GM12865 (cell line): ENCODE results near the gene OR4E1.
"Not testable (repeated sequence)": the region's sequence is repeated elsewhere in the genome, so short reads cannot be mapped to it uniquely, and the experiment has no call there.

Experiments
- DNase-seq: peaks from one replicate; pipeline ENCODE4 v3.0.0; 2010; ENCODE audit warnings: low read depth
- H3K4me3 ChIP-seq: 2 replicates; pipeline ENCODE4 v1.5.1; 2011; ENCODE audit warnings: mild to moderate bottlenecking, low read depth, low read length, control low read depth
- CTCF ChIP-seq: IDR thresholded peaks from 2 replicates; pipeline ENCODE4 v1.5.1; 2011; ENCODE audit warnings: low read length, control low read depth, low read depth, inconsistent platforms; ENCODE audit not compliant: insufficient read depth; ENCODE audit errors: missing control alignments

Gene OR4E1

GRCh38 chr14:21653331-21653885, 20.2 kb downstream of the OR4E1 start, which contains the start of gene OR4E2:
Gene OR4E2, plus strand, starts transcription at chr14:21653835. Its CDS starts 11,248 bp downstream, at chr14:21665083.
- H3K4me3 ChIP-seq = no peak within 1 kb of the TSS
- DNase-seq = no peak
- TF ChIP-seq CTCF = no peak

GRCh38 chr14:21652209-21652808, 21.3 kb downstream of the OR4E1 start:
- H3K4me3 ChIP-seq = no peak overlapping the region
- no peak for TF ChIP-seq CTCF
- DNase-seq = no peak

- DNase-seq = no peak
- no peak for TF ChIP-seq CTCF
- no peak overlapping the region for H3K4me3 ChIP-seq
These were observed 26.2 kb downstream of the OR4E1 start for GRCh38 chr14:21647380-21647779.

- no peak for TF ChIP-seq CTCF
- DNase-seq = no peak
- no peak overlapping the region for H3K4me3 ChIP-seq
These were observed 30.2 kb downstream of the OR4E1 start for GRCh38 chr14:21643407-21643806.

- H3K4me3 ChIP-seq = no peak overlapping the region
- no peak for TF ChIP-seq CTCF
- no peak for DNase-seq
These were observed 30.9 kb downstream of the OR4E1 start for GRCh38 chr14:21642683-21643082.

GRCh38 chr14:21634840-21635239, 38.8 kb downstream of the OR4E1 start, which contains the start of gene OR10G2:
Gene OR10G2, minus strand, starts transcription at chr14:21634940. Its CDS starts 98 bp downstream, at chr14:21634842.
- DNase-seq = no peak
- H3K4me3 ChIP-seq = no peak within 1 kb of the TSS
- no peak for TF ChIP-seq CTCF

GRCh38 chr14:21631084-21631483, 42.5 kb downstream of the OR4E1 start:
- H3K4me3 ChIP-seq = no peak overlapping the region
- TF ChIP-seq CTCF = no peak
- no peak for DNase-seq

GRCh38 chr14:21630503-21630902, 43.1 kb downstream of the OR4E1 start:
- not testable (repeated sequence) for H3K4me3 ChIP-seq, DNase-seq
